Right lobe of liver (tissue), 6 donors: ENCODE data around the gene ITGA11. TPM values are rescaled to one million over a fixed set of nuclear protein-coding genes. Genes with fewer than 3 reads are reported as not detected.
A peak's percentile ranks its signal among the peaks of the same experiment; 100 is the strongest.

Experiments
- ATAC-seq, 4 donors: fragments of 200-7000 bp; cut with Tn5 transposase; one replicate each; pipeline ENCODE4 v1.9.1; 2020; ENCODE audit warnings: mild to moderate bottlenecking in 4 of 4, moderate library complexity in 4 of 4
- DNase-seq, 3 donors: peaks; one replicate each; pipeline ENCODE4 v3.0.0-alpha.2; 2020
- H3K27ac ChIP-seq, 3 donors: fragments of 200-600 bp; one replicate each; pipeline ENCODE4 v1.8.0; 2022
- H3K27me3 ChIP-seq, 2 donors: fragments of 200-600 bp; one replicate each; pipeline ENCODE4 v1.8.0; 2022
- H3K36me3 ChIP-seq, 4 donors: fragments of 200-600 bp; sonication (generic) in 1 of 4; one replicate each; pipeline versions ENCODE4 v1.5.1 to v1.8.0; 2017 to 2022; ENCODE audit warnings: control low read depth in 1 of 4
- H3K4me1 ChIP-seq, 4 donors: fragments of 200-600 bp; sonication (generic) in 1 of 4; one replicate each; pipeline versions ENCODE4 v1.5.1 to v1.8.0; 2017 to 2022; ENCODE audit warnings: control low read depth in 1 of 4
- H3K4me3 ChIP-seq, 3 donors: fragments of 200-600 bp; one replicate each; pipeline ENCODE4 v1.8.0; 2022
- H3K9me3 ChIP-seq, 4 donors: fragments of 200-600 bp; sonication (generic) in 1 of 4; one replicate each; pipeline versions ENCODE4 v1.5.1 to v1.8.0; 2017 to 2022; ENCODE audit warnings: control low read depth in 1 of 4
- CTCF ChIP-seq, 4 donors: fragments of 200-600 bp in 3 of 4; fragments of 450-650 bp in 1 of 4; IDR thresholded peaks; one replicate each; pipeline versions ENCODE4 v1.5.1 to v1.8.0; 2016 to 2022; ENCODE audit warnings: antibody characterized with exemption in 4 of 4, mild to moderate bottlenecking in 2 of 4
- POLR2A ChIP-seq: fragments of 450-650 bp; IDR thresholded peaks from one replicate; pipeline ENCODE4 v1.6.1; 2017; ENCODE audit warnings: antibody characterized with exemption, mild to moderate bottlenecking
- WGBS: methylation state at CpG from one replicate; pipeline ENCODE4 v1.1.6; 2018; ENCODE audit warnings: low coverage, low lambda C conversion rate; ENCODE audit not compliant: insufficient coverage; ENCODE audit errors: missing lambda C conversion rate; 5-methylcytosine and 5-hydroxymethylcytosine counted together
- intact Hi-C, 2 donors: fragments of 100-400 bp; cut with DNase I; formaldehyde crosslinking; loops; one replicate each; pipeline versions ENCODE4 v1.11.2 to v1.14.1; 2022
- total RNA-seq, 6 experiments: library from RNA; depleted of rRNA in 2 of 6; stranded (reverse); fragments of >200 nt in 2 of 6; fragmentation: NEBNext Ultra II Directional in 3 of 6; extraction: Animal tissue kit (Norgen Biotek cat#: 25700) in 3 of 6; gene quantifications; one replicate each; pipeline versions ENCODE4 v1.1.0 to v1.2.4, GENCODE V29; 2016 to 2023
- donor health status: DM: no; HTN: yes; CAD: no.
- donor health status: DM: no; HTN: no; CAD: no.
- donor health status: DM: no; HTN: no; CAD: no.
- donor health status: DM: no; HTN: yes; CAD: no.
- donor health status: DM: no; HTN: yes; CAD: no.

Gene ITGA11
- total RNA-seq, 6 experiments from 2014 or later = 0.51 to 1.4 (median 0.73) TPM

- ATAC-seq (no peak), DNase-seq (no peak)
- intact Hi-C loops = no loop called here
- TF ChIP-seq POLR2A = no peak
- TF ChIP-seq CTCF (IDR thresholded peaks at IDR 0.05) = no peak
- 89% methylated on average over 1 of the region's 1 CpG for WGBS
- no peak overlapping the region for H3K27ac ChIP-seq
- H3K4me3 ChIP-seq = no peak overlapping the region
- no peaks in the 10 kb centered on the region for H3K36me3 ChIP-seq
- H3K27me3 ChIP-seq = no peaks in the 10 kb centered on the region
- H3K9me3 ChIP-seq = no peaks in the 10 kb centered on the region
- H3K4me1 ChIP-seq = peaks cover 0 to 3% (median 0%) of the 10 kb centered on the region in 4 donors
These were observed 35.9 kb downstream of the ITGA11 start for GRCh38 chr15:68396068-68396467.

DNA sequence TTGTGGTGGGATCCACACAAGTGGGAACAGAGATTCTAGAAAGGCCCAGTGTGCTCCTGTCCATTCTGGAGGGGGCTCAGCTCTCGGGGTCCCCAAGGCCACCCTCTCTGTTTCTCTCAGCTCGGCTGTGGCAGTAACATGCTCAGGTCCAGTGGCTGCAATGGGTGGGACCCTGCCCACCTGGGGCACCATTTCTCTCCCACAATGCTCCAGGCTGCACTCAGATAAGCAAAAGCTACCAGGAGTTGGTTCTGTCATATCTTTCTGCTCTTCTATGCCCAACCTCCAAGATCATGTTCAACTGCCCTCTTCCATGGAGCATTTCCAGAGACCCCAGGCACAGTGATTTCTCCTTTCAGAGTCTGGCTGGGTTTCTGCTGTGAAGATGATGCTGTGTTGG, 40.8 kb downstream of the ITGA11 start:
- WGBS = no CpG with 5 or more reads among the region's 2 CpGs
- intact Hi-C loops = no loop called here
- Histone ChIP-seq H3K4me1 (no peaks in the 10 kb centered on the region), H3K27ac (no peak overlapping the region), H3K27me3 (no peaks in the 10 kb centered on the region), H3K36me3 (no peaks in the 10 kb centered on the region), H3K4me3 (no peak overlapping the region), H3K9me3 (no peaks in the 10 kb centered on the region)
- no peak for TF ChIP-seq CTCF (IDR thresholded peaks at IDR 0.05)
- no peak for TF ChIP-seq POLR2A
- no peak for ATAC-seq
- peak in 1 of 3 donors; percentile 23 for DNase-seq

GRCh38 chr15:68389936-68390817, 41.8 kb downstream of the ITGA11 start:
- TF ChIP-seq POLR2A = no peak
- TF ChIP-seq CTCF (IDR thresholded peaks at IDR 0.05) = no peak
- Histone ChIP-seq H3K4me1 (no peaks in the 10 kb centered on the region), H3K36me3 (no peaks in the 10 kb centered on the region), H3K9me3 (no peaks in the 10 kb centered on the region), H3K27ac (no peak overlapping the region), H3K27me3 (no peaks in the 10 kb centered on the region), H3K4me3 (no peak overlapping the region)
- 58% methylated on average over 7 of the region's 15 CpGs for WGBS
- ATAC-seq (peak; percentile 38 to 90 (median 60)), DNase-seq (peak in 2 of 3 donors; percentile 28 to 34)
- intact Hi-C loops = loop anchor here (5.0 to 10.0 kb wide), 3 partner anchors 75 to 145 kb away; no protein-coding TSS in a partner anchor

- Histone ChIP-seq H3K4me1 (no peaks in the 10 kb centered on the region), H3K27ac (no peak overlapping the region), H3K27me3 (no peaks in the 10 kb centered on the region), H3K4me3 (no peak overlapping the region), H3K9me3 (no peaks in the 10 kb centered on the region), H3K36me3 (no peaks in the 10 kb centered on the region)
- ATAC-seq (no peak), DNase-seq (peak in 1 of 3 donors; percentile 27)
- TF ChIP-seq POLR2A (no peak), CTCF (IDR thresholded peaks at IDR 0.05) (no peak)
- WGBS = 74% methylated on average over 5 of the region's 7 CpGs
- intact Hi-C loops = loop anchor here (5.0 to 10.0 kb wide), 3 partner anchors 74 to 144 kb away; no protein-coding TSS in a partner anchor
These were observed 42.7 kb downstream of the ITGA11 start for GRCh38 chr15:68389041-68389930.
